GM21576 (cell line): ENCODE data around the gene SPAG6.
"Not testable (repeated sequence)": the region's sequence is repeated elsewhere in the genome, so short reads cannot be mapped to it uniquely, and the experiment has no call there.

Experiments used
- ATAC-seq: cut with Tn5 transposase; IDR thresholded peaks from one replicate; pipeline ENCODE4 v1.9.1; 2021; ENCODE audit warnings: mild to moderate bottlenecking, moderate library complexity; ENCODE audit not compliant: unreplicated experiment

The SPAG6 gene

GRCh38 chr10:22345301-22346095, at the start of gene SPAG6:
Gene SPAG6 (plus strand): TSS chr10:22345496. CDS start chr10:22345612, 116 bp downstream.
- ATAC-seq, result no peak

- no peak for ATAC-seq
These were observed 44.1 kb upstream of the SPAG6 start for GRCh38 chr10:22301193-22301592.

- no peak for ATAC-seq
These were observed 41.8 kb upstream of the SPAG6 start for GRCh38 chr10:22303461-22303860.

GRCh38 chr10:22305721-22306120, 39.6 kb upstream of the SPAG6 start:
- ATAC-seq, result no peak

- peak; percentile 96 for ATAC-seq
These were observed 36.9 kb upstream of the SPAG6 start for GRCh38 chr10:22308390-22308789.

GRCh38 chr10:22309180-22310000, 35.9 kb upstream of the SPAG6 start:
- no peak for ATAC-seq

- not testable (repeated sequence) for ATAC-seq
These were observed 35.3 kb upstream of the SPAG6 start for GRCh38 chr10:22310012-22310411.

- ATAC-seq, result no peak
These were observed 34.4 kb upstream of the SPAG6 start for GRCh38 chr10:22310928-22311327.

GRCh38 chr10:22314852-22315251, 30.4 kb upstream of the SPAG6 start:
- ATAC-seq, result no peak

GRCh38 chr10:22315455-22316285, 29.6 kb upstream of the SPAG6 start:
- peak; percentile 25 for ATAC-seq

GRCh38 chr10:22316286-22317075, 28.8 kb upstream of the SPAG6 start, which contains the start of gene COMMD3:
Gene COMMD3 (plus strand): TSS chr10:22316388. CDS start chr10:22316418, 30 bp downstream.
- ATAC-seq, result peak; percentile 60

- peak; percentile 26 for ATAC-seq
These were observed 28.3 kb upstream of the SPAG6 start for GRCh38 chr10:22317076-22317370.

- ATAC-seq, result no peak
These were observed 27.3 kb upstream of the SPAG6 start for GRCh38 chr10:22317771-22318565.

GRCh38 chr10:22318772-22319171, 26.5 kb upstream of the SPAG6 start:
- no peak for ATAC-seq

GRCh38 chr10:22319547-22319979, 25.7 kb upstream of the SPAG6 start:
- ATAC-seq, result no peak

- no peak for ATAC-seq
These were observed 25.2 kb upstream of the SPAG6 start for GRCh38 chr10:22319980-22320558.

- peak; percentile 14 for ATAC-seq
These were observed 24.6 kb upstream of the SPAG6 start, which contains the start of gene BMI1 for GRCh38 chr10:22320591-22321155. Gene BMI1 (plus strand): TSS chr10:22321099. CDS start chr10:22326450, 5,351 bp downstream.

- ATAC-seq, result no peak
These were observed 24.0 kb upstream of the SPAG6 start for GRCh38 chr10:22321156-22321923.
